H1 (cell line): ENCODE data around the gene PI4K2A. TPM values are rescaled to one million over a fixed set of nuclear protein-coding genes. Genes with fewer than 3 reads are reported as not detected.

Source experiments
- CHD7 ChIP-seq: fragments of 300-600 bp; sonication (generic); IDR thresholded peaks from 2 replicates; pipeline ENCODE4 v1.7.1; 2012; ENCODE audit warnings: low read length, moderate library complexity, mild to moderate bottlenecking, inconsistent platforms; ENCODE audit not compliant: insufficient replicate concordance
- GTF2F1 ChIP-seq: IDR thresholded peaks from 2 replicates; pipeline ENCODE4 v1.6.1; 2012; ENCODE audit warnings: low read depth, low read length, improper control_type of control experiment, borderline replicate concordance
- RNF2 ChIP-seq: fragments of 200-900, 300-1000 bp; sonication (generic); IDR thresholded peaks from 2 replicates; pipeline ENCODE4 v1.7.1; 2016; ENCODE audit warnings: borderline replicate concordance, low read depth, mild to moderate bottlenecking, antibody characterized with exemption, low read length; ENCODE audit not compliant: poor library complexity, severe bottlenecking; ENCODE audit errors: missing control alignments
- polyA plus RNA-seq, 7 experiments: library from polyadenylated mRNA; depleted of rRNA in 3 of 7; stranded (reverse) in 5 of 7; unstranded in 2 of 7; fragments of >200 nt in 5 of 7; fragments of 200-250 nt in 2 of 7; gene quantifications; 1 replicate in 5 of 7; 2 replicates in 1 of 7; 4 replicates in 1 of 7; pipeline versions ENCODE4 v1.2.1 to v1.2.3, GENCODE V29; 2011 to 2013; ENCODE audit warnings: missing spikeins in 2 of 7, mixed read lengths in 2 of 7
- total RNA-seq: library from RNA; stranded (reverse); fragmentation: NEBNext Ultra II Directional; extraction: Animal tissue kit (Norgen Biotek cat#: 25700); gene quantifications from 2 replicates; pipeline ENCODE4 v1.2.1, GENCODE V29; 2021

Gene PI4K2A
- total and polyA plus RNA-seq, 2 of the 8 experiments (the other 6 are each of a cell fraction or from before 2014, with no cell fraction given): 20.7 to 21.9 TPM

DNA sequence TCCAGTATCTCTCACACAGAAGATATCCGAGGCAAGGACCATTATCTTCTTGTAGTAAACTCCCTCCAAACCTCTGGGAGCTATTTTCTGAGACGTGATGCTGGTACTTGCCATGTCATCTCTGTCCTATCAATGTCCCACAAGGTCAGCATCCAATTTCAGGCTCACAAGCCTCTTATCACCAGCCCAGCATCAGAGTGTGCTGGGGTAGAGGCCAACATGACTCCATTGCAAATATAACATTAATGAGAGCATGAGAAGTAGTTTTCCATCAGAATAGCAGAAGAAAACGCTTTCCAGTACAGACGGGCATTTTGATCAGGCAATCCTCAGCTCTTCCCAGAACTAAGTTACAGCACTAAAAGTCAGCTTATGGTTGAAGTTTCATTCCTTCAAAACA lies 12.7 kb upstream of the PI4K2A start (continued):
- TF ChIP-seq CHD7 (no peak), RNF2 (no peak), GTF2F1 (no peak)
